Fibroblast of the aortic adventitia (primary cell): Measurements from ENCODE around the gene C5orf22. TPM values are rescaled to one million over a fixed set of nuclear protein-coding genes. Genes with fewer than 3 reads are reported as not detected.
"Not testable (repeated sequence)": the region's sequence is repeated elsewhere in the genome, so short reads cannot be mapped to it uniquely, and the experiment has no call there.

Experiments used
- DNase-seq: peaks from one replicate; pipeline ENCODE4 v3.0.0-alpha.2; 2010; ENCODE audit warnings: low read depth
- H3K4me3 ChIP-seq: 2 replicates; pipeline ENCODE4 v1.5.1; 2011; ENCODE audit warnings: low read depth, mild to moderate bottlenecking, control low read depth, low read length, moderate library complexity
- CTCF ChIP-seq: IDR thresholded peaks from 2 replicates; pipeline ENCODE4 v1.5.1; 2011; ENCODE audit warnings: mild to moderate bottlenecking, low read length, control low read depth, inconsistent platforms; ENCODE audit not compliant: insufficient read depth
- small RNA-seq: library from RNA; depleted of rRNA; stranded (forward); fragments of <200 nt; gene quantifications from one replicate; pipeline ENCODE3, GENCODE V24; 2012
- total RNA-seq: library from RNA; depleted of rRNA; stranded (reverse); fragments of >200 nt; gene quantifications from 2 replicates; pipeline ENCODE4 v1.2.3, GENCODE V29; 2012; ENCODE audit warnings: low replicate concordance

The C5orf22 gene
- total RNA-seq, 1 donor: 18.7 TPM

- no peak for DNase-seq
- TF ChIP-seq CTCF: no peak
- H3K4me3 ChIP-seq: no peak overlapping the region
Observed at GRCh38 chr5:31598640-31599611, 66.8 kb downstream of the C5orf22 start.

- not testable (repeated sequence) for H3K4me3 ChIP-seq, DNase-seq
Observed at GRCh38 chr5:31602305-31602704, 70.2 kb downstream of the C5orf22 start.

- DNase-seq: no peak
- H3K4me3 ChIP-seq: no peak overlapping the region
- TF ChIP-seq CTCF: no peak
Observed at GRCh38 chr5:31604240-31604639, 72.1 kb downstream of the C5orf22 start.

- DNase-seq: no peak
- H3K4me3 ChIP-seq: no peak overlapping the region
- no peak for TF ChIP-seq CTCF
Observed at GRCh38 chr5:31604644-31605043, 72.5 kb downstream of the C5orf22 start.

Small RNAs within 50 kb of the gene (small RNA-seq; reads per million reads assigned to genes)
- gene RF00019 (not detected), gene RNU6-363P (not detected)

Other genes starting within 250 kb of the C5orf22 start
- 55.8 and 63.5 TPM in 2 replicates for gene DROSHA, start 208 bp upstream of the C5orf22 start, total RNA-seq
- under 0.01 and 2.5 TPM in 2 replicates for gene PDZD2, start 106.8 kb downstream of the C5orf22 start, total RNA-seq